Loucy (cell line): ENCODE data around the gene TBC1D22A.

Experiments used
- H2AFZ ChIP-seq: fragments of 200-600 bp; sonication (generic); 2 replicates; pipeline ENCODE4 v1.6.0; 2016; ENCODE audit warnings: antibody characterized with exemption, mild to moderate bottlenecking, low read length, moderate library complexity
- H3F3A ChIP-seq: fragments of 200-600 bp; 2 replicates; pipeline ENCODE4 v1.6.0; 2016; ENCODE audit warnings: antibody characterized with exemption, low read depth, mild to moderate bottlenecking
- H3K27me3 ChIP-seq: fragments of 200-600 bp; sonication (generic); 2 replicates; pipeline ENCODE4 v1.6.1; 2014; ENCODE audit warnings: low read length, mild to moderate bottlenecking; ENCODE audit not compliant: insufficient read depth, poor library complexity, severe bottlenecking
- H3K36me3 ChIP-seq: fragments of 200-600 bp; sonication (generic); 2 replicates; pipeline ENCODE4 v1.6.1; 2016; ENCODE audit warnings: low read length; ENCODE audit not compliant: insufficient read depth
- H3K4me1 ChIP-seq: fragments of 200-600 bp; sonication (generic); 2 replicates; pipeline ENCODE4 v1.5.1; 2014; ENCODE audit warnings: low read length, mild to moderate bottlenecking; ENCODE audit not compliant: insufficient read depth, poor library complexity, severe bottlenecking
- H3K4me2 ChIP-seq: fragments of 200-600 bp; sonication (generic); 2 replicates; pipeline ENCODE4 v1.6.0; 2014; ENCODE audit warnings: antibody characterized with exemption, low read length, low read depth, mild to moderate bottlenecking; ENCODE audit not compliant: poor library complexity, severe bottlenecking
- H3K4me3 ChIP-seq: fragments of 200-600 bp; sonication (generic); 2 replicates; pipeline ENCODE4 v1.5.1; 2014; ENCODE audit warnings: low read length, mild to moderate bottlenecking, mixed read lengths; ENCODE audit not compliant: poor library complexity, severe bottlenecking
- H3K79me2 ChIP-seq: fragments of 200-600 bp; sonication (generic); 2 replicates; pipeline ENCODE4 v1.6.1; 2014; ENCODE audit warnings: low read length; ENCODE audit not compliant: insufficient read depth
- H3K9ac ChIP-seq: fragments of 200-600 bp; sonication (generic); 2 replicates; pipeline ENCODE4 v1.6.0; 2014; ENCODE audit warnings: mild to moderate bottlenecking, low read depth, low read length, moderate library complexity; ENCODE audit not compliant: poor library complexity, severe bottlenecking
- H3K9me2 ChIP-seq: fragments of 200-600 bp; sonication (generic); replicated peaks from 2 replicates; pipeline ENCODE4 v1.6.1; 2016; ENCODE audit warnings: low read depth, low read length, mixed read lengths
- H3K9me3 ChIP-seq: fragments of 200-600 bp; sonication (generic); 2 replicates; pipeline ENCODE4 v1.6.1; 2014; ENCODE audit warnings: mild to moderate bottlenecking, antibody characterized with exemption, low read length, low read depth; ENCODE audit not compliant: insufficient read depth
- H4K20me1 ChIP-seq: fragments of 200-600 bp; sonication (generic); 2 replicates; pipeline ENCODE4 v1.6.0; 2014; ENCODE audit warnings: antibody characterized with exemption, low read length, mild to moderate bottlenecking; ENCODE audit not compliant: insufficient read depth, poor library complexity, severe bottlenecking
- CTCF ChIP-seq: fragments of 200-600 bp; sonication (generic); conservative IDR thresholded peaks from 2 replicates; pipeline ENCODE4 v1.5.1; 2014; ENCODE audit warnings: mild to moderate bottlenecking, antibody characterized with exemption, low read length
- EZH2phosphoT487 ChIP-seq: fragments of 200-600 bp; IDR thresholded peaks from 2 replicates; pipeline ENCODE4 v1.6.1; 2018; ENCODE audit warnings: antibody characterized with exemption, mild to moderate bottlenecking, moderate library complexity, borderline replicate concordance

TBC1D22A gene

DNA sequence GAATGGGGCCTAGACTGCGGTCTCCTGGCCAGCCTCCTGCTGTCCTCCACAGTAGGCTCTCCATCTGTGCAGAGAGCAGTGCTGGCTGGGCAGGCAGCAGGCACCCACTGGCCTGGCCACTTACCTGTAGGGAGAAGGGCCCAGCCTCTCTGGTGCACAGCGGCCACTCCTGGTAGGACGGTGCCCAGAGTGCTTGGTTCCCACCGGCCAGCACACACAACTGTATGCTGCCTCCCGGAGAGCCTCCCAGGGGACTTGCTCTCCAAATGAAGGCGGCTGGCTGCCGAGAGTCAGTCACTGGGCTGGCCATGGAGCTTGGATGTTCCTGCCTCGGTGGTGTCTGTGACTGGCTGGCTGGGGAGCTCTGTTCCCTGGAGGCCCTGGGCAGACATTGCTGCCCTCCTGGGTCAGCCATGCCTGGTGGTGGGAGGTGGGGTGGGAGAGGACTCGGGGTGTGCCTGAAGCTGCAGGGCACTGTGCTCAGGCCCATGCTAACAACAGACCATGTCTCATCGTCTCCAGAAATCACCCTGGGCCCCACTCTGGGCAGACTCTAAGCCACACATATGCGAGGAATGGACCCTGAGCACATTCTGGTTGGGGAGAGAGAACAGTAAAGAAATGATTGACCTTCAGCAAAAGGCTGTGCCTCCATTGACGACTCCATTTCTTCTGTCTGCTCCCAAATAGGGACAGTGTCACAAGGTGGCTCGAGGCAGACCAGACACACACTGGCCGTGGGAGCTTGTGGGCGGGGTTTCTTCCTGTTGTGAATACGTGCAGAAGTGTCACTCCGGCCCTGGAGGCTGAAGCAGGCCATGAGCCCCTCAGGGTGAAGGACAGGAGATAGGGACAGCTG lies 350.8 kb downstream of the TBC1D22A start:
- Histone ChIP-seq H3K9me3 (no peaks in the 10 kb centered on the region), H3K36me3 (peaks cover 27% of the 10 kb centered on the region; the same call in 1 of the 2 replicates), H3K4me1 (no peaks in the 10 kb centered on the region), H3F3A (no peaks in the 10 kb centered on the region), H3K9ac (no peak overlapping the region), H3K27me3 (no peaks in the 10 kb centered on the region), H3K4me3 (no peak overlapping the region), H2AFZ (no peak overlapping the region), H3K79me2 (no peaks in the 10 kb centered on the region), H3K4me2 (no peak overlapping the region), H3K9me2 (no peaks in the 10 kb centered on the region), H4K20me1 (no peaks in the 10 kb centered on the region)
- TF ChIP-seq CTCF (no peak), EZH2phosphoT487 (no peak)

DNA sequence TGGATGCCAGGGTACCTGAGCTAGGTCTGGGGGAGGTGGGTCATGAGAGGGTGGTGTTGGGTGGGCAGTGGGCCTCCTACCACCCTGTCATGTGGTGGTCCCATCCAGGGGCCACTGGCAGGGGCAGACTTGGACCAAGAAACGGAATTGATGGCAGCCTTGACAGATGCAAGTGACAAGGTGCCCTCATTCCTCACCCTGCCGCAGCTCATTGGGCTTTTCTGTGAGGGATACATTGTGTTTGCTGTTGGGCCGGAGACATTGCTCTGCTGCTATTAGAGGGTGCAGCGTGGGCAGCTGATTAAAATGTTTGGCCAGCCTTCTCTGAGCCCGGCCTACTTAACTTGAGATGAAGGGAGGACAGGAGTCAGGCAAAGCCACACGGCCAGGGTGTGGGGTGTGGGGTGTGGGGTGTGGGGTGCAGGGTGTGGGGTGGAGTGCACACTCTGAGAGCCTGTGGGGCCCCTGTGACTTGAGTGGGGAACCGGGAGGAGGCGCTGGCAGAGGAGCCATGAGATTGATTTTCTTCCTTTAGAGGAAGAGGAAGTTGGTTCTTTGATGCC lies 351.5 kb downstream of the TBC1D22A start:
- no peaks in the 10 kb centered on the region for H3F3A ChIP-seq
- no peak overlapping the region for H2AFZ ChIP-seq
- H3K79me2 ChIP-seq: no peaks in the 10 kb centered on the region
- H3K4me1 ChIP-seq: no peaks in the 10 kb centered on the region
- no peak overlapping the region for H3K4me3 ChIP-seq
- H4K20me1 ChIP-seq: no peaks in the 10 kb centered on the region
- TF ChIP-seq EZH2phosphoT487: no peak
- TF ChIP-seq CTCF: no peak
- no peaks in the 10 kb centered on the region for H3K9me2 ChIP-seq
- no peak overlapping the region for H3K4me2 ChIP-seq
- no peaks in the 10 kb centered on the region for H3K27me3 ChIP-seq
- peaks cover 27% of the 10 kb centered on the region; the same call in 1 of the 2 replicates for H3K36me3 ChIP-seq
- H3K9me3 ChIP-seq: no peaks in the 10 kb centered on the region
- no peak overlapping the region for H3K9ac ChIP-seq

- Histone ChIP-seq H3K9ac (no peak overlapping the region), H3K4me1 (no peaks in the 10 kb centered on the region), H2AFZ (no peak overlapping the region), H3F3A (no peaks in the 10 kb centered on the region), H3K4me3 (no peak overlapping the region), H3K4me2 (no peak overlapping the region), H3K27me3 (no peaks in the 10 kb centered on the region), H3K9me3 (no peaks in the 10 kb centered on the region), H4K20me1 (no peaks in the 10 kb centered on the region), H3K36me3 (peaks cover 27% of the 10 kb centered on the region; the same call in 1 of the 2 replicates), H3K9me2 (no peaks in the 10 kb centered on the region), H3K79me2 (no peaks in the 10 kb centered on the region)
- no peak for TF ChIP-seq EZH2phosphoT487
- TF ChIP-seq CTCF: no peak
These were observed 352.5 kb downstream of the TBC1D22A start for GRCh38 chr22:47114813-47115517.
